Measurements from ENCODE around the gene YPEL2.

The YPEL2 gene

DNA sequence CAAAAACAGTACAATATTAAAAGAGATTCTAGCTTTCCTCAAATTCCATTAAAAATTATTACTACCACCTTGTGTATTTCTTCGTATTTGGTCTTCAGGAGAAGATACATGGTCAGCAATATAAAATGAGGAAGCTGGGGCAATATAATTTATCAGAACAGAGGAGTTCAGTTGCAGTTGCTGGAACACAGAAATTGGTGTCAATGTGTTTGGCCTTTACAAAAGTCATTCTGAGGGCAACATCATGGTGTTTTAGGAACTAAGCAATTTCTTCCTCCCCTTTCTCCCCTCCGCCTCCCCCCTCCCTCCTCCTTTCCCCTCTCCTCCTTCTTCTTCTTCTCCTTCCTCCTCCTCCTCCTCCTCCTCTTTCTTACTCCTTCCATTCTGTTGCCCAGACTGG, 102.1 kb downstream of the YPEL2 start:
- no peak for DNase-seq (ENCODE audit: low read depth in 2 of 2)

DNA sequence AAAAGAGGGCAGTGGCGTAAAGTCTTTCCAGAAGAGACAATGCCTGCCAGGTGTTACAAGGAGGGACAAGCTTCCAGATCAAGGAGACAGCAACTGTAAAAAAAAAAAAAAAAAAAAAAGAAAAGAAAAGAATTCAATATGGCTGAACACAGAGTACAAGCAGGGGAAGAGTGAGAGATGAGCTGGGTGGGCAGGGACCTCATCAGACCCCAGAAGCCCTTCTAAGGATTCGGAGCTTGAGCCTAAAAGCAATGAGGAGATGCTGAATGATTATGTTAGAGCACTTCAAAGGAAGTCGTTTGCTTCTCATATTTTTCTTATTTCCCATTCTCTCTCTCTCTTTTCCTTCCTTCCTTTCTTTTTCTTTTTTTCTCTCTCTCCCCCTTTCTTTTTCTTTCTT, 103.0 kb downstream of the YPEL2 start:
- no peak for DNase-seq (ENCODE audit: low read depth in 2 of 2)

DNA sequence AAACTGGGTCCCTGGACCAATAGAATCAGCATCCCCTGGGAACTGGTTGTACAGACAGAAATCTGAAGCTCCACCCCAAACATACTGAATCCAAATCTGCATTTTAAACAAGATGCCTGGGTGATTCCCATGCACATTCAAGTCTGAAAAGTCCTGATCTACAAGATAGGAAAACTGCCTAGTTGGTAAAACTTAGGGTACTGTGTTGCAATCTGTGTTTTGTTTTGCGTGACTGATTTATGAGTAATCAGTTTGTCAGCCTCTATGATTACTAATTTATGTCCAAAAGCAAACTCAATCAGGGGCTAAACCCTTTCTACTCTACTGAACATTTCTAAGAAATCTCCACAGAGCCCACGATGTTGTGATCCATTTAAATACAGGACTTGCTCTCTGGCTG, 103.8 kb downstream of the YPEL2 start:
- no peak for DNase-seq (ENCODE audit: low read depth in 2 of 2)

DNA sequence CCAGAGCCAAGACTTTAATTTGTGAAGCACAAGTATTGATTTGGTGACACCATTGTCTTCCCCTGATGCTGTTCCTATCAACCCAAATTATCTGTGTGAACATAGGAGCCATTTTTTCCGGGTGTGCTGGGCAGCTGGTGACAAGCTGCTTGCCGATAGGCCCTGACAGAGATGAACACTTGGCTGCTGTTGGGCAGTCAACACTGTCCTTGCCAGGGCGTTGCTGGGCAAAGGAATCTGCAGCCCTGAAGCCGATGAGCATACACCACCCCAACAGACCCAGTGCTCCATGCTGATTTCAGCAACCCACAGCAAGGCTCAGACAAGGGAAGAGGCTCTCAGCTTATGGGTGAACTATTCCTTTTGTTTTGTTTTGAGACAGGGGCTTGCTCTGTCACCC, 105.4 kb downstream of the YPEL2 start:
- DNase-seq (ENCODE audit: low read depth in 2 of 2): no peak

DNA sequence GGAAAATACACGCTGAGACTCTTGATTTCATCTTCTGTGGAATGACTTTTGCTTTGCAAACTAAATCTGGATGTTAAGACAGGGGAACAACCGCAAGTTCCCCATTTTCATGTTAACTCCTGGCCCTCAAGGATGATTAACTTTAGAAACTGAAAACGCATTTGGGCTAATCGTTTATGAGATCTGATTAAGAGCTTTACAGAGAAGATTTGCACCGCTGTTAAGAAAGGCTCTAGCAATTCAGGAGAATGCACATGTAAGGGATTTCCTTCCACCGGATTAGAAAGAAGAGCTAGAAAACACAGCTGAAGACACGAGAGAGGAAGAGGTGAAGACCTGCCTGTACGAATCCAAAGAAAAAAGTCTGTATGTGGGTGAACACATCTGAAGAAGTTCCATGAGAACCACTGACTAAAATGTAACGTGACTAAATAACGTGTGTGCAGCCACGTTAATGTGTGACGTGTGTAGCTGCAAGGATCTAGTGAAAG, 106.4 kb downstream of the YPEL2 start:
- DNase-seq (ENCODE audit: low read depth in 2 of 2): no peak

DNA sequence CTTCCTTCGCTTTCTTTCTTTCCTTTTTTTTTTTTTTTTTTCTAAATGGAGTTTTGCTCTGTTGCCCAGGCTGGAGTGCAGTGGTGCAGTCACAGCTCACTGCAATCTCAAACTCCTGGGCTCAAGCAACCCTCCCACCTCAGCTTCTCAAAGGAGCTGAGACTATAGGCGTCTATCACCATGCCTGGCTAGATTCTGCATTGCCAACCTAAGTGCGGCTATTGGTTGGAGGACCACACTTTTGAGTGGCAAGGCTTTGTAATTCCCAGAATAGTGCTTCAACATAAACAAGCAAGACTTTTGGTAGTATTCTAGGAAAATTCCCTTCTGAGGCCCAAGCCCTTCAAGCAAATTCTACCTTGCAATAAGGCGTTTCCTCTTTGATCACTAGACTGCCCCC, 107.8 kb downstream of the YPEL2 start:
- DNase-seq (ENCODE audit: low read depth in 2 of 2): no peak

DNA sequence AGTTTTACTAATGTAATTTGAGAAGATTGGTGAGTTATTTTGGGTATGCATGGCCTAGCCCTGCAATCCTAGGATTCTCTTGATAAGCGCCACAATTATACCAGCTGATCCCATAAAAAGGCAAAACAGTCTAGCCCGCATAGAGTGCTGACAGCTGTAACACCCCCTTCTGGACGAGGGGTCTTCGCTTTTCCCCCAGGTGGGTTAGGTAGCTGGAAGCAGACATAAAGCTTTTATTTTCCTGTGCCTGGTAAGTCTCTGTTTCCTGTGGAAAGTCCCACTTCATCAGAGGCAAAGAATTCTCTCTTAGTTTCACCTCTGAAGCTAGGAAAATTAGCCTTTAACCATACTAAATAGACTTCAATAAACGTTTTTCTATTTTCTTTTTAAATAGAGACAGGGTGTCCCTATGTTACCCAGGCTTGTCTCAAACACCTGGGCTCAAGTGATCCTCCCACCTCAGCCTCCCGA, 108.3 kb downstream of the YPEL2 start:
- no peak for DNase-seq (ENCODE audit: low read depth in 2 of 2)

DNA sequence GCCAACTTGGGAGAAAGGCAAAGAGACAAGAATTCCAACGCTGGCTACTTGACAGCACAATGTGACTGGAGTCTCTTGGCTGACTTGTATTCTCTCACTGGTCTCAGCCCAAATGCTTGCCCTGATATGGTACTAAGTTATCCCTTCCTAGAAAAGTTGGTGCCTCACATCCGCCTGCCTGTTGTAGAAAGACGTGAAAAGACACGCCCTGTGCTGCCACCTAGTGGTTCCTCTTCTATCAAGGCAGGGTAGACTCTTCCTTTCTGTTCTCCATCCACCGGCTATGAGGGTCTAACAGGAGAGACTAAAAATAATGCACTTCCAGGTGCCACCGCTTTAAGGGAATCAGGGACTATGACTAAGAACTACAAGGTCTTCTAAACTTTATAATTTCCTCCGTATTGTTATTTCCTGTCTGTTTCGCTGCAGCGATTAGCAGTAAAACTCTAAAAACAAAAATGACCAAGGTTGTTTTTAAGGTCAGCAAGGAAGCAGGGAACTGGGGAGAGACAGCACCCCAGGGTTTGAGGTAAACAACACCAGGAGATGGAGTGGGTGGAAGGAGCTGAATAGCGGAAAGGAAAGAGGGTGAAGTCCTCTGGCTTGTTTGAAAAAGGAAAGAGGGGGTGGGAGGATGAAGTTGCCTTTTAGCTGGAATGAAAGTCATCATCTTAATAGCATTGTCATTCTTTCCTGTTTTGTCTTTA, 109.5 kb downstream of the YPEL2 start:
- peak; percentile 47 to 78 for DNase-seq (ENCODE audit: low read depth in 2 of 2)

DNA sequence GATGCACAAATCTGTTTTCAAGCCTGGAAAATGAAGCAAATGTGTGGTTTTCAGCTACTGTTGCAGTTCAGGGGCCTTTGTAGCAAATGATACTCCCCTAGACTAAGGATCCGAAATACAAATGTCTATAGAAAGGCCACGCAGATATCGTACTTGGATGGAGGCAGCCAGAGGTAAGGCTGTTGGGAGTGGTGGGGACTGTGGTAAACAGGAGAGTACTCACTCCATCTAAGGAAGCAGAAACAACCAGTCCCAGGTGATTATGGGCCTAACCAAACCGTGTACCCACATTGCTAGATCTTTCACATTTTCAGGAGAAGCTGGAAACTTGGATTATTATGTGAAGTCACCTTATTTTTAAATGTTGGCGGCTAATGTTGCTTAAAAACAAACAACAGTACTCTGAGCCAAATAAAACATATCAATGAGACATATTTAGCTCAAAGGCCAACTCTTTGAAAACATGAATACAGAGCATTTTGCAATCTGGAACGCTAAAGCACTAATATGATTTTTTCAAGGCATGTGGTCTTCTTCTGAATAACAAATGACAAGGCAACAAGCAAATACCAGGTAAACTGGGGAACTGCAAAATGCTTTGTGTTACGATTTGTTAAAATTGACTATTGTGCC, 110.1 kb downstream of the YPEL2 start:
- DNase-seq (ENCODE audit: low read depth in 2 of 2): no peak

DNA sequence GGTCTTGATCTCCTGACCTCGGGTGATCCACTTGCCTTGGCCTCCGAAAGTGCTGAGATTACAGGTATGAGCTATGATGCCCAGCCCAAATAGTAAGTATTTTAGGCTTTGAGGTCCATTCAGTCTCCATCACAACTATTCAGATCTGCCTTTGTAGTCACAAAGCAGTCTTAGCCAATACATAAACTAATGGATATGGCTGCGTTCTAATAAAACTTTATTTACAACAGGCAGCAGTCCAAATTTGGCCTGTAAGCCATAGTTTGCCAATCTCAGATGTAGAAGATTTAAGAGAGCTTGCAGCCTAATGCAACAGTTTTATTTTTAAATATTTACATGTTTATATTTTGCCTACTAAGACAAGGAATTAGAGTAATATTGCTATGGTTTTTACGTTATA, 111.7 kb downstream of the YPEL2 start:
- DNase-seq (ENCODE audit: low read depth in 2 of 2): no peak
